Measurements from ENCODE around the gene APOL1.

The APOL1 gene

GRCh38 chr22:36221799-36222751 is 30.9 kb upstream of the APOL1 start:
- TF ChIP-seq TEAD4 (IDR thresholded peaks at IDR 0.05): peak; percentile 51; the same call in 1 of the 2 replicates
- TF ChIP-seq RAD21 (IDR thresholded peaks at IDR 0.05; ENCODE audit: low read depth): peak; percentile 86
- TF ChIP-seq ZBTB7A (IDR thresholded peaks at IDR 0.05; ENCODE audit: low read depth): no peak

- TF ChIP-seq MAX (IDR thresholded peaks at IDR 0.05) (no peak), FOXM1 (IDR thresholded peaks at IDR 0.05; ENCODE audit: borderline replicate concordance, low read depth) (no peak), TEAD4 (IDR thresholded peaks at IDR 0.05) (no peak), CREB1 (IDR thresholded peaks at IDR 0.05; ENCODE audit: low read depth) (no peak), ZBTB7A (IDR thresholded peaks at IDR 0.05; ENCODE audit: low read depth) (no peak), EP300 (IDR thresholded peaks at IDR 0.05; ENCODE audit: borderline replicate concordance) (no peak), TAF1 (IDR thresholded peaks at IDR 0.05; ENCODE audit: low read depth) (no peak), REST (IDR thresholded peaks at IDR 0.05; ENCODE audit: low read depth) (no peak), EGR1 (IDR thresholded peaks at IDR 0.05) (no peak), RAD21 (IDR thresholded peaks at IDR 0.05; ENCODE audit: low read depth) (no peak), NFIC (IDR thresholded peaks at IDR 0.05) (no peak), CEBPB (IDR thresholded peaks at IDR 0.05) (no peak), YY1 (IDR thresholded peaks at IDR 0.05; ENCODE audit: low read depth) (no peak), USF1 (IDR thresholded peaks at IDR 0.05) (no peak), TCF12 (IDR thresholded peaks at IDR 0.05; ENCODE audit: low read depth) (no peak)
Measured at GRCh38 chr22:36222887-36223450, 30.0 kb upstream of the APOL1 start.

GRCh38 chr22:36223504-36223903 is 29.4 kb upstream of the APOL1 start:
- no peak for TF ChIP-seq TAF1 (IDR thresholded peaks at IDR 0.05; ENCODE audit: low read depth)
- TF ChIP-seq ZBTB7A (IDR thresholded peaks at IDR 0.05; ENCODE audit: low read depth): no peak
- TF ChIP-seq NFIC (IDR thresholded peaks at IDR 0.05): no peak
- TF ChIP-seq CREB1 (IDR thresholded peaks at IDR 0.05; ENCODE audit: low read depth): no peak
- no peak for TF ChIP-seq REST (IDR thresholded peaks at IDR 0.05; ENCODE audit: low read depth)
- TF ChIP-seq USF1 (IDR thresholded peaks at IDR 0.05): no peak
- no peak for TF ChIP-seq TCF12 (IDR thresholded peaks at IDR 0.05; ENCODE audit: low read depth)
- TF ChIP-seq MAX (IDR thresholded peaks at IDR 0.05): no peak
- TF ChIP-seq EP300 (IDR thresholded peaks at IDR 0.05; ENCODE audit: borderline replicate concordance): no peak

GRCh38 chr22:36224245-36224644 is 28.7 kb upstream of the APOL1 start:
- TF ChIP-seq EGR1 (IDR thresholded peaks at IDR 0.05): no peak
- TF ChIP-seq NFIC (IDR thresholded peaks at IDR 0.05): no peak
- no peak for TF ChIP-seq YY1 (IDR thresholded peaks at IDR 0.05; ENCODE audit: low read depth)
- no peak for TF ChIP-seq RAD21 (IDR thresholded peaks at IDR 0.05; ENCODE audit: low read depth)
- no peak for TF ChIP-seq MAX (IDR thresholded peaks at IDR 0.05)
- TF ChIP-seq FOXM1 (IDR thresholded peaks at IDR 0.05; ENCODE audit: borderline replicate concordance, low read depth): no peak
- TF ChIP-seq EP300 (IDR thresholded peaks at IDR 0.05; ENCODE audit: borderline replicate concordance): no peak
- TF ChIP-seq ZBTB7A (IDR thresholded peaks at IDR 0.05; ENCODE audit: low read depth): no peak

- TF ChIP-seq MAX (IDR thresholded peaks at IDR 0.05): no peak
Measured at GRCh38 chr22:36225333-36225922, 27.5 kb upstream of the APOL1 start.

Measured in Ishikawa (cell line).